Muscle of back (tissue), 11 donors: Measurements from ENCODE around the gene SLC9B1. TPM values are rescaled to one million over a fixed set of nuclear protein-coding genes. Genes with fewer than 3 reads are reported as not detected.
"Not testable (repeated sequence)": the region's sequence is repeated elsewhere in the genome, so short reads cannot be mapped to it uniquely, and the experiment has no call there.

Experiments used
- DNase-seq, 3 donors: peaks; one replicate each; pipeline versions ENCODE4 v3.0.0 to v3.0.0-alpha.2; 2013
- polyA plus RNA-seq, 10 donors: library from polyadenylated mRNA; unstranded; fragments of 120-200 nt; gene quantifications; one replicate each; pipeline ENCODE4 v1.2.1, GENCODE V29; 2013; ENCODE audit not compliant: insufficient read length in 10 of 10

Gene SLC9B1
- polyA plus RNA-seq, 10 donors, result 1.0 to 2.7 (median 2.0) TPM

DNA sequence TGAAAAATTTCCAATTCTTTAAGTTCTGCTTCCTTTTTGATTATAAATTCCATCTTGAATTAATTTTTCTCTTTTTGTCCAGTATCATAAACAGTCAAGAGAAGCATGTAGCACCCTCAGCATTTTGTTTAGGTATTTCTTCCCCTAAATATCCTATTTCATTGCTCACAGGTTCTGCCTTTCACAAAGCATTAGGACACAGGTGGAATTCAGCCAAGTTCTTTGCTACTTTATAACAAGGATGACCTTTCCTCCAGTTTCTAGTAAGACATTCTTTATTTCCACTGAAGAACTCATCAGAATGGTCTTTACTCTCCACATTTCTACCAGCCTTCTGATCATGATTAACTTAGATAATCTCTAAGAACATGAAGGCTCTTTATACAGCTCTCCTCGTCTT is 7.4 kb downstream of the SLC9B1 start:
- peak in 2 of 3 donors; percentile 13 to 22 for DNase-seq

DNA sequence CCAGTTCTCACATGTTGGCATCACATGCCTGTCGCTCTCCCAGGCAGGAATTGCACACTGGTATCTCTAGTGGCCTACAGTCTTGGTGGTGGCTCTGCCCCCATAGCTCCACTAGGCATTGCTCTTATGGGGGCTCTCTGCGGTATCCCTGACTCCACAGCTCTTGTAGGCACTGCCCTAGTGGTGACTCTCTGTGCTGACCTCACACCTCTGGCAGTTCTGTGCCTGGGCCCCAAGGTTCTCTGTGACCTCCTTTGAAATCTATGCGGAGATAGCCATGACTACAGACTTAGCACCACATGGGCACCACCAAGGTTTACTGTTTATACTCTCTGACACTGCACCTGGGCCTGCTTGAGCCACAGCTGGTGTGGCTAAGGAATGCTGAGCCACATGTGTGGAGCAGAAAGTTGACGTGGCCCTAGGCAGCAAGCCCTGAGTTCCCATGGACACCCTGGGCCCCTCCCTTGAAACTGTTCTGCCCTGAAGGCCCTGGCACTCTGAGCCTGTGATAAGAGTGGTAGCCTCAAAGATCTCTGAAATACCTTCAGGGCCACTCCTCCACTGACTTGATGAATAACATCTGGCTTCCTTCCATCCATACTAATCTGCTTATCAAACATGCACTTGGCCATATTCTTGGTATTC is 8.0 kb downstream of the SLC9B1 start:
- peak in 1 of 3 donors; percentile 4 for DNase-seq

DNA sequence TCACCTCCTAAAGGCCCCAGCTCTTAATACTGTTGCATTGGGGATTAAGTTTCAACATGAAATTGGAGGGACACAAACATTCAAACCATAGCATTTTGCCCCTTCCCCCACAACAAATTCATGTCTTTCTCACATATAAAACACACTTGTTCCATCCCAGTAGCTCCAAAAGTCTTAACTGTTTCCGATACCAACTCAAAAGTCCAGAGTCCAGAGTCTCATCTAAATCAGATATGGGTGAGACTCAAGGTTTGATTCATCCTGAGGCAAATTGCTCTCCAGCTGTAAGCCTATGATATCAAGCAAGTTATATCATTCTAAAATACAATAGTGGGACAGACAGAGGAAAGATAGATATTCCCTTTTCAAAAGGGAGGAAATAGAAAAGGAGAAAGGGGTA is 8.7 kb downstream of the SLC9B1 start:
- no peak for DNase-seq

DNA sequence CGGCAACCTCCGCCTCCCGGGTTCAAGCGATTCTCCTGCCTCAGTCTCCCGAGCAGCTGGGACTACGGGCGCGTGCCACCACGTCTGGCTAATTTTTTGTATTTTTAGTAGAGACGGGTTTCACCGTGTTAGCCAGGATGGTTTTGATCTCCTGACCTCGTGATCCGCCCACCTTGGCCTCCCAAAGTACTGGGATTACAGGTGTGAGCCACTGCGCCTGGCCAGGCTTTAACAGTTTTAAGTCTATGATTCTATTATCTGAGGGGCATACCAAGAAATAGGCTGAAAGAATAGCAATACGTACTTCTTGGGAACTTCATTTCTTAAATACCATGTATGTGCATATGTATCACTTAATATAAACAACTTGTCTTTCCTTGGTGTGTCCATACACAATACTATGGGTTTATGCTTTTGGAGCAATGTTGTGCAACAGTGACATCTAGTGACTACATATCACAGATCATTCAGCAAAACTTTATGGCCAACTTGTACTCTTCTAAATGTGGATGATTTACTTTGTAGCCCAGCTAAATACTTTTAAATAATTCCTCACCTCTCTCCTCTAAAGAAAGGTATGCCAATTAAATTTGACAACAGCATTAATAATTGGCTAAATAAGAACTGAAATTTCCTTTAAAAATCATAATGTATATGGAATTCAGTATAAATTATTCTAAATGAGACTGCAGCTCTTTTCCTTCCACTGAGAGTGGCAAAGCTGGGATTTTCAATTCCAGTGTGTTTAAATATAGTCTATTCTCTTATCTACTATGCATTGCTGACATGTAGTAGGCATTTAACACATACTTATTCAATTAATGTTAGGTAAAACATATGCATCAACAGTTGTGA is 10.4 kb downstream of the SLC9B1 start:
- peak; percentile 67 to 78 (median 70) for DNase-seq

DNA sequence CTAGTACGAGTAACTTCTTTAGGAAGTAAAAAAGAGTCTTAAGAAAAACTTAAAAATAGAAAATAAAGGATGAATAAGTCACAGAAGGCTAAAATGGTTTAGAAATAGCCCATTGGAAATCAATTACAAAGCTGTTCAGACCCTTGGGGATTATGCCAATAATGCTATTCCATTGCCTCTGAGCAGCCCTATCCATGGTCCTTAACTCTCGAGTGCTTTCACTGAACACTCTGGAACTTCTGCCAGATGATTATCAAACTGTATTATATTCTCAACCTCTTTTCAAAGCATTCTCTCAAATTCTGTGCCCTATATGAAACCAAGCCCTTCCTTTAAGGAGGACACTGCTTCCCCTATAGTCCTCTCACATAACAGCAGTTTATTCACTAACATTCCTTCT is 17.0 kb downstream of the SLC9B1 start:
- peak in 1 of 3 donors; percentile 11 for DNase-seq

DNA sequence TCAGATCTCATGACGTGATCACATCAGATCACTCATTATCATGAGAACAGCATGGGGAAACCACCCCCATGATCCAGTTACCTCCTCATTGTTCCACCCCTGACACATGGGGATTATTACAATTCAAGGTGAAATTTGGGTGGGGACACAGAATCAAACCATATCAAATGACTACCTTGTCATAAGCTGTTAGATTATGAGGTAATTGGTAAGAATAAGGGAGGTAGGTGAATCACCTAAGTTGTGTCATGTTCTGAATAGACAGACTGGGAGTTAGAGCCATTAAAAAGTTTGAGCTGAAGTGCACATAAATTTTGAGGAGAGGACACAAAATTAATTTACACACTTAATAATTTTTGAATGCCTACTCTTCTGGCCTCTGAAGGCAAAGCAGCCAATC is 24.7 kb downstream of the SLC9B1 start:
- DNase-seq, result no peak

DNA sequence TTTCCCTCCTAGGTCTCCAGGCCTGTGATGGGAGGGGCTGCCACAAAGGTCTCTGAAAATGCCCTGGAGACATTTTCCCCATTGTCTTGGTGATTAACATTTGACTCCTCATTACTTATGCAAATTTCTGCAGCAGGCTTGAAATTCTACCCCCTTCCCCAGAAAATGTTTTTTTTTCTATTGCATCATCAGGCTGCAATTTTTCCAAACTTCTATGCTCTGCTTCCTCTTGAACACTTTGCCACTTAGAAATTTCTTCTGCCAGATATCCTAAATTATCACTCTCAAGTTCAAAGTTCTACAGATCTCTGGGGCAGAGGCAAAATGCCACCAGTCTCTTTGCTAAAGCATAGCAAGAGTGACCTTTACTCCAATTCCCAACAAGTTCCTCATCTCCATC is 25.5 kb downstream of the SLC9B1 start:
- not testable (repeated sequence) for DNase-seq

DNA sequence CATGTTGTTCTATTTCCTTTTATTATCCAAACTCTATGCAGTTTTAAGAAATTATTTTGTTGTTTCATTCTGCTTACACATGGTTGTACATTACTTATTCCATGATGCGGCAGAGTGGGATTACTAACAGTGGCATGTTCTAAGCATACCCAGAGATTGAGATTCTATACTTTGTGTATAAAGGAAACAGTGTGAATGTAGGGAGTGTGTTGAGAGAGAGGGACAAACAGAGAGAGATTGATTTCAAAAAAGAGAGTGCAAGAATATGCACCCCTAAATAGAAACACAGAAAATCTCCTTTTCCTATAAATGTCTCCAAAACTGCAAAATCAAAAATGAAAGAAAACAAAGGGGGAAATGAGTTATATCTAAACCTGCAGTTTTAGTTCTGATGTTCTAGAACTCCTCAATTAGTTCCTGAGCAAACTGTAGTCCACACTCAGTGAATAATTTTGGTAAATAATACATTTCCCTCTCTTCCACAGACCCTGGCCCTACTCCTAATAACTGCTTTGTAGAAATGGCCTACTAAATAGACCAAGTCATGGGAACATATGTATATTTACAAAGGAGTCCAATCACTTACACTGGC is 31.0 kb downstream of the SLC9B1 start:
- DNase-seq, result no peak

DNA sequence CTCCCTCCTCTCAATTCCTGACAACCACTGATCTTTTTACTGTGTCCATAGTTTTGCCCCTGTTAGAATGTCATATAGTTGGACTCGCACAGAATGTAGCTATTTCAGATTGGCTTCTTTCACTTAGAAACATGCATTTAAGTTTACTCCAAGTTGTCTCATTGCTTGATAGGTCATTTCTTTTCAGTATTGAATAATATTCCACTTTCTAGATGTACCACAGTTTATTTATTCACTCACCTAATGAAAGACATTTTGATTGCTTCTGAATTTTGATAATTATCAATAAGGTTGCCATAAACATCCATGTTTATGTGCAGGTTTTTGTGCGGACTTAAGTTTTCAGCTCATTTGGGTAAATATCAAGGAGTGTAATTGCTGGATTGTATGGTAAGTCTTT is 38.5 kb downstream of the SLC9B1 start:
- no peak for DNase-seq

DNA sequence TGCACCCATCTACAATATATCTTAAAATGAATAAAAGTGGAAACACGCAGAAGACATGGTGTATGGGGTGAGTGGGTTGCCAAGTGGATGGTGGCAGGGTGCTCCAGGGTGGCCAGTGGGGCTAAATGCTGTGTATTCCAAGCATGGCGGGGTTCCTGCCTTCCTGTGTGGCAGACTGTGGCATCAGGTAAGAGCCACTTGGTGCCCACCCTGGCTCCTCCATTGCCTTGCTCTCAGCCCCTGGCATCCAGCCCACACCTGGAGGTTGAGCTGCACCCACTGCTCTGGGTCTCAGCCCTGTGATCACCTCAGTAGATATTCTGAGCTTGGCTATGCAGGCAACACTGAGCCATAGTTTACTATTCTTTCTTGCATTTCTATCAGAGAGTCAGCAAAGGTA is 57.7 kb downstream of the SLC9B1 start:
- DNase-seq, result not testable (repeated sequence)

DNA sequence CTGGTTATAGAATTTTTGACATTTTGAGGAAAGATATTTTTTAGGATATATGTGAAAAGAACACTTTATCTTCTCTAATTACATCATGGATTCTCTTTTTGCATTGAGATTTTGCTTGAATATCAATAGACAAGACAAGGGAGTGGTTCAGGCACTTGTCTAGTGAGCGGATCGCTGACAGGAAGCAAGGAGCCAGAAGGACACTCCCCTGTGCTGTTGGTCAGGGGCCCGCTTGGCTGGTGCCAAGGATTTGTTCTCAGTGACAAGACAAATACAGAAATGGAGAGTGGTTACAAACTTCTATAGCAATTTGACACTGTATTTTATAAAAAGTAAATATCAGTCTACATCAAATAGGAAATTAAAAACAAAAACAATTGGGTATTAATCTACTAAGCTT is 60.0 kb downstream of the SLC9B1 start:
- DNase-seq, result peak in 2 of 3 donors; percentile 3 to 5

DNA sequence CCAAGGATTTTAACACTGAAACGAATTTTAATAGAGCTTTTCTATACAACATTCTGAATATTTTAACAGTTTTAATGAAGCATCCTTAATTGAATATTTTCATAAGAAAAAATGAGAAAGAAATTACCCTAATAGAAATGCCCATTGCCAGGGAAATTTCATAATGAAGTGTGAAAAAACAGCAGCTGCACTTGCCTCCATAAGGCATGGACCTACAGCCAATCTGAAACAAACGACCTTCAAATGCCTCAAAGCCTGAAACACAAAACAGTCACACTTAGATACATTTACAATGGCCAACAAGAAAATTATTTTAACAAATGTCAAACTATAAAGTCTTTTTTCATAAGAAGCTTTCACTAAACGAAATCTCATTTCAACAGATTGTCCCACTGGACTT is 74.4 kb downstream of the SLC9B1 start:
- DNase-seq, result peak; percentile 2 to 34 (median 9)

DNA sequence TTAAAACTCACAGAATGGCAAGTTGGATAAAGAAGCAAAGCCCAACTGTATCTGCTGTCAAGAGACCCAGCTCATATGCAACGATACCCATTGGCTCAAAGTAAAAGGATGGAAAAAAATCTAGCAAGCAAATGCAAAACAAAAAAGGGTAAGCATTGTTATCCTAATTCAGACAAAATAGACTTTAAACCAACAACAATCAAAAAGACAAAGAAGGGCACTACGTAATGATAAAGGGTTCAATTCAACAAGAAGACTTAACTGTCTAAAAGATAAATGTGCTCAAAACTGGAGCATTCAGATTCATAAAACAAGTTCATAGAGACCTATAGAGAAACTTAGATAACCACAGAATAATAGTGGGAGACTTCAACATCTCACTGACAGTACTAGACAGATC is 81.4 kb downstream of the SLC9B1 start:
- not testable (repeated sequence) for DNase-seq

DNA sequence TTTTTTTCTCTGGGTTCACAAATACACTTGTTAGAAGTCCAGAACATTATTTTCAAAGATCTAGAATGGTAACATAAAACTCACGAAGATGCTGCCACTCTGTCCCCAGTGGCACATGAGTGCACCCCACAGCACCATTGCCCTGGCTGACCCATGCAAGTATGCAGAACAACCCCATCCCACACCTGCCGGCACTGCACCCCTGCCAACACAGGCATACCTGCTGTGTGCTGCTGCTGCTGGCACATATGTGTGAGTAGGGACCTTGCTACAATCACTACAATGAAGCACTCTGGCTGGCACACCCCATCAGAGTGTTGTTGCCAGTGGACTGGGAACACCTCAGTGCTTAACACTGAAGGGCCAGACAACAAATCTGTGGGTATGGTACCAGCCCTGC is 83.8 kb downstream of the SLC9B1 start:
- DNase-seq, result no peak

DNA sequence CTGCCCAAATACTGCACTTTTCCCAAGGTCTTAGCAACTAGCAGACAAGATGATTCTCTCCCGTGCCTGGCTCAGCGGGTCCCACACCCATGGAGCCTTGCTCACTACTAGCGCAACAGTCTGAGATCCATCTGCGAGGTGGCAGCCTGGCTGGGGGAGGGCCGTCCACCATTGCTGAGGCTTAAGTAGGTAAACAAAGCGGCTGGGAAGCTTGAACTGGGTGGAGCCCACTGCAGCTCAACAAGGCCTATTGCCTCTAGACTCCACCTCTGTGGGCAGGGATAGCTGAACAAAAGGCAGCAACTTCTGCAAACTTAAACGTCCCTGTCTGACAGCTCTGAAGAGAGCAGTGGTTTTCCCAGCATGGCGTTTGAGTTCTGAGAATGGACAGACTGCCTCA is 99.8 kb downstream of the SLC9B1 start:
- DNase-seq, result not testable (repeated sequence)

DNA sequence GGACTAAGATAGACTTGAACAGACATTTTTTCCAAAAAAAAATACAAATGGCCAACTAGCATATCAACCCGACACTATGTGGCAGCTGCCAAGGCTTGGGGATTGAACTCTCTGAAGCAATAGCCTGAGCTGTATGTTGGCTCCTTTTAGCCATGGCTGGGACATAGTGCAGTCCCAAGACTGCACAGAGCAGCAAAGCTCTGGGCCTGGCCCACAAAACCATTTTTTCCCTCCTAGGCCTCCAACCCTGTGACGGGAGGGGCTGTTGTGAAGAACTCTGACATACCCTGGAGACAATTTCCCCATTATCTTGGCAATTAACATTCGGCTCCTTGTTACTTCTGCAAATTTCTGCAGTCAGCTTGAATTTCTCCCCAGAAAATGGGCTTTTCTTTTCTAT is 100.6 kb downstream of the SLC9B1 start:
- DNase-seq, result no peak

DNA sequence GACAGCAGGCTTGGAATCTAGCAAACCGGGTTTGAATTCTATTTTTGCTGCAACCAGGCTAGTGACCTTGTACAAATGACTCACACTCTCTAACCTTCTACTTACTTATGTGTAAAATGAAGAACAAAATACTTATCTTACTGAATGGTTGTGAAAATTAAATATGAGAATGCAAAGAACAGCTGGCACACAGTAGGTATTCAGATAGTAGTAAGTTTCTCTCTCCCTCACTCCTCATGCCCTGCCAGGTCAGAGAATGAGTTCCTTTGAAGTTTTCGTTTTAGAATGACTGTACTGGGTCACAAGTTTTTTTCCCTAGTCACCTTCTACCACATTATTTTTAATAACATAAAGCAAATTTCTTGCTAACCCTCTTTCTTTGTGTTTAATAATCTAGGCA is 117.7 kb downstream of the SLC9B1 start:
- DNase-seq, result no peak

DNA sequence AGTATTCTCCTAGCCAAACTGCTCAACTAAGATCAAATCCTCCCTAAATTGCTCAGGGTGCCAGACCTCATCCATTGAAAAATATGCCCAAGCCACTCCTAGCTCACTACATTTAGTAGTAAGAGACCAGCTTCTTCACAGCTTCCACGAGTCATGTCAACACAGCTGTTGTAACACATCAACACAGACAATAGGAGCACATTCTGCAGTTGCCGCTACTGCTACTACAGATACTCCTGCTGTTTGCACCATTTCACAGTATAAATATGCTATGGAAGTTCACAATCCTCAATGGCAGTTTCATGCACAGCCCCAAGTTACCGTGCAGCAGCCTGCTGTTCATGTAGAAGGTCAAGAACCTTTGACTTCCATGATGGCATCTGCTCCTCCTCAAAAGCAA is 121.9 kb downstream of the SLC9B1 start:
- peak in 1 of 3 donors; percentile 2 for DNase-seq

DNA sequence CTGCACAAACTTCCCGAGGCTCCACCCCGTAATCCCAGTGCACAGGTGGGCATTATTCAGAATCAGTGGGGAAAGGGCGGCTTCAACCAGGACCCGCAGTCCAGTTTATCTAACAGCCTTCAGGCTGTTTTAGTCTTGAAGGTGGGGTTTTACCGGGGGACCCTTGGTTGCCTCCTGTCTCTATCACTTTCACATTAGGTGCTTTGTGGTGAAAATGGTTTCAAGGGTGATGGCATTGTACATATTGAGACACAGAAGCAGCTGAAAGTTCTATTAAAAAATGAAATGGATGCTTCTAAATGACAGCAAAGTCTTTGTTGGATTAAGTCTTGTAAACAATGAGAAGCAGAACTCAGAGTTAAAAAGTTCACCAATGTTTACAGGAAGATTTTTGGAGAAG is 123.0 kb downstream of the SLC9B1 start:
- not testable (repeated sequence) for DNase-seq

DNA sequence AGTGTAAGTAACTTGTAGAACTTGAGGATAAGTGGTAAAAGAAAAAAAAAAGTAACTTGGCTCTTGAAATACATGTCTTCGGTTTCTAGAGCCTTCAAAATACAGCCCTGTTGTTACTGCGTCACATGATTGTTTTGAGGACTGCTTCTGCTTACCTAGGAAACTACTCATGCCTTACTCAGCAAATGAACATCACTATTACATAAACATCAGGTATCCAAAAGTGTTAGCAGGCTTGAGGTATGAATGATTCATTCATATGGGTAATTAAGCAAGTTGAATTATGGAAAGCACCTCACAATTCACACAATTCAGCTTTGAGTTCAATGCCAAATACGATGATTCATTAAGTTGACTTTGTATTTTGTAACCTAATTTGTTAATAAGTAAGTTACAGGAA is 129.6 kb downstream of the SLC9B1 start:
- DNase-seq, result not testable (repeated sequence)

DNA sequence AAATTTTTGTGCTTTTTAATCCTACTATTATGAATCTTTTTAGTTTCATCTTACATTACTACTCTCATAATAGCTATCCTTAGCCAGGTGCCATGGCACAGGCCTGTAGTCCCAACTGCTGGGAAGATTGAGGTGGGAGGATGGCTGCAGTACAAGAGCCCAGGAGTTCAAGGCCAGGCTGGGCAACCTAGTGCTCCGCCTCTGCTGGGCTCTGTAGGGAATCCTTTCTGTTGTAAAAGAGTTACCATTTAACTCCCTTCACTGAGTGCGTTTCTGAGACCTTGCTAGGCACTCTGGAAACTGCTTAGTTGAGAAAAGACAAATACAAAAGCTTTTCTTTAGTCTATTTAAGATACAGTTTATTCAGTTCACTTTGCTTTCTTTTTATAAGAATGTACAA is 130.9 kb downstream of the SLC9B1 start:
- DNase-seq, result not testable (repeated sequence)

DNA sequence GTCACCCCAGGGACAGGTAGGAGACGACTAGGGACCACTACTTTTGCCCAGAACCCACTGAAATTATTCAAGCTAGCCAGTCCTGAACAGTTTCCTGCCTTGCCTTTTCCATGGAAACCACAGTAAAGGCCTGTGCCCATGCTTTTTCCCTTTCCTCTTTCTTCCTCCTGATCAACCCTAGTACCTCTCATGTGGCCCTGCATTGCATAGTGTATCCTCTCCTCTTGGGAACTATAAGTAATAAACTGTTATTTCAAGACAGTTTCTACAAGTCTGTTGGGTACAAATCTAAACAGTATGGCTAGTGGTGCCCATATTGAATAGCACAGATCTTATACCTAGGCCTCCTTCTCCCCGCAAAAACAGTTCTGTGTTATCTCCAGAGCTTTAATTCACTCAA is 136.2 kb downstream of the SLC9B1 start:
- DNase-seq, result no peak

DNA sequence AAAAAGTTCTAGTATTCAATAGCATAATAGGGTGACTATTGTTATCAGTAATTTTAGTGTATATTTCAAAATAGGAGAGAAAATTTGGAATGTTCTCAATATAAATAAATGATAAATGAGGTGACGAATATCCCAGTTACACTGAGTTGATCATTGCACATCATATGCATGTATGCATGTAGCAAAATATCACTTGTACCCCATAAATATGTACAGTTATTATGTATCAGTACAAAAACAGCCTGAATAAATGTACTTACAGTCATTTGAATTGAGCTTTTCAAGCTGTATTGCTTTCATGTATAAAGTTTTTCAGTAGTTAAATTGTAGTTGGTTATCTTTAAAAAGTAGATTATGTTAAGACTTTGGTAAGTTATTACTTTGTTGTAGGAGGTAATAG is 138.2 kb downstream of the SLC9B1 start:
- no peak for DNase-seq
